Fibroblast of the aortic adventitia (primary cell): ENCODE results near the gene ST3GAL3. TPM values are rescaled to one million over a fixed set of nuclear protein-coding genes. Genes with fewer than 3 reads are reported as not detected.
"Not testable (repeated sequence)": the region's sequence is repeated elsewhere in the genome, so short reads cannot be mapped to it uniquely, and the experiment has no call there.

ENCODE experiments used
- DNase-seq: peaks from one replicate; pipeline ENCODE4 v3.0.0-alpha.2; 2010; ENCODE audit warnings: low read depth
- H3K4me3 ChIP-seq: 2 replicates; pipeline ENCODE4 v1.5.1; 2011; ENCODE audit warnings: low read depth, mild to moderate bottlenecking, control low read depth, low read length, moderate library complexity
- CTCF ChIP-seq: IDR thresholded peaks from 2 replicates; pipeline ENCODE4 v1.5.1; 2011; ENCODE audit warnings: mild to moderate bottlenecking, low read length, control low read depth, inconsistent platforms; ENCODE audit not compliant: insufficient read depth
- total RNA-seq: library from RNA; depleted of rRNA; stranded (reverse); fragments of >200 nt; gene quantifications from 2 replicates; pipeline ENCODE4 v1.2.3, GENCODE V29; 2012; ENCODE audit warnings: low replicate concordance

The ST3GAL3 gene
- total RNA-seq, 1 donor: 24.0 TPM

DNA sequence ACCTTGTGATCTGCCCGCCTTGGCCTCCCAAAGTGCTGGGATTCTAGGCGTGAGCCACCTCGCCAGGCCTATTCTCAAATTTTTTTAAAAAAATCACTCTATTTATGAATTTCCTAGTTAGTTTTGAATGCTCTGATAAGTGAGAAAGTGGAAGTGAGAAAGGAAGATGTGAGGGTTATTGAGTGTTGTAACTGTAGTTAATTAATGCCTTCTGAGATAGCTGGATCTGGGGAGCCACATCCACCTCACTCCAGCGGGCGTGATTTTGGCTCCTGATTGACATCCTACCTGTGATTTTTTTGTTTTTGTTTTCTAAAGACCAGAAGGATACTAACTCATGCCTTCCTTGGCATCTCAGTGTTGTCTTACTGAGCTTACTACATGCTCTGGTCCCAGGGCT is 65.6 kb downstream of the ST3GAL3 start:
- no peak overlapping the region for H3K4me3 ChIP-seq
- no peak for DNase-seq
- TF ChIP-seq CTCF: no peak

DNA sequence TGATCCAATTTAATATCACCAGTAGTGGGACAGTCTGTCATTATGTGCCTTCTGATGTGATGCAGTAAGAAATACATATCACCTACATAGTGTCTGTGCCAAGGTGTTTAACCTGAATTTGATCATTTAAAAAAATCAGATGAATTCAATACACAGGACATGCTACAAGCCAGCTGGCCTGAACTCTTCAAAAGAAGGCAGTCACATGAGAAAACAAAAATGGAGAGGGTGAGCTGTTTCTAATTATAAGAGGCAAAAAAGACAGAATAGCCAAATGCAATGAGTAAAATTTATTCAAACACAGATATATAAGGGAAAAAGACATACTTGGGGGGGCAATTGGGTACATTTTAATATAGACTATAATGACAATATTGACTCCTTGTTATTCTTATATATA is 66.5 kb downstream of the ST3GAL3 start:
- TF ChIP-seq CTCF: no peak
- DNase-seq: no peak
- H3K4me3 ChIP-seq: no peak overlapping the region

- peak; percentile 82 for DNase-seq
- no peak for TF ChIP-seq CTCF
- H3K4me3 ChIP-seq: no peak overlapping the region
Observed at GRCh38 chr1:43774359-43774758, 67.0 kb downstream of the ST3GAL3 start.

DNA sequence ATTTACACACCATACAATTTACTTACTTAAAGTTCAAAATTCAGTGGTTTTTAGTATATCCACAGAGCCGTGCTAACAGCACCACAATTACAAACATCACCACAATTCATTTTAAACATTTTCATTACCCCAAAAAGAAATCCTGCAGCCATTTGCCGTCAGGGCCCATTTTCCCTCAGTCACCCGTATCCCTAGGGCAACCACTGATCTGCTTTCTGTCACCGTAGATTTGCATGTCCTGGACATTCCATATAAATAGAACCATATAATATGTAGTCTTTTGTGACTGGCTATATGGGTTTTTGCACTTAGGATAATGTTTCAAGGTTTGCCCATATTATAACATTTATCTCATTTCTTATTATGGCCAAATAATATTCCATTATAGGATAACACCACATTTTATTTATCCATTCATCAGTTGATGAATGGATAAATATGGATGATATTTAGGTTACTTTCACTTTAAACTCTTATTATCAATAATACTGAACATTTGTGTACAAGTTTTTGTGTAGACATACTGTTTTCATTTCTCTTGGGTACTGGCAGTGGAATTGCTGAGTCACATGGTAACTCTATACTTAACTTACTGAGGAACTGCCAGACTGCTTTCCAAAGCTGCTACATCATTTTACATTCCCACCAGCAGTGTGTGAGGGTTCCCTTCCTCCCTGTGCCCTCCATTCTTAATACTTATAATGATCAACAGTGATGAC is 68.9 kb downstream of the ST3GAL3 start:
- peak; percentile 78 for DNase-seq
- no peak overlapping the region for H3K4me3 ChIP-seq
- no peak for TF ChIP-seq CTCF

DNA sequence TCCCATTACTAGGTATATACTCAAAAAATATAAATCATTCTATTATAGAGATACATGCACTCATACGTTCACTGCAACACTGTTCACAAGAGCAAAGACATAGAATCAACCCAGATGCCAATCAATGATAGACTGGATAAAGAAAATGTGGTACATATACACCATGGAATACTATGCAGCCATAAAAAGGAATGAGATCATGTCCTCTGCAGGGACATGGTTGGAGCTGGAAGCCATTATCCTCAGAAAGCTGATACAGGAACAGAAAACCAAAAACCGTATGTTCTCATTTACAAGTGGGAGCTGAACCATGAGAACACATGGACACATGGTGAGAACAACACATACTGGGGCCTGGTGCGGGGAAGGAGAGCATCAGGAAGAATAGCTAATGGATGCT is 70.6 kb downstream of the ST3GAL3 start:
- DNase-seq, H3K4me3 ChIP-seq: not testable (repeated sequence)

- TF ChIP-seq CTCF: no peak
- H3K4me3 ChIP-seq: no peak overlapping the region
- no peak for DNase-seq
Observed at GRCh38 chr1:43779266-43779665, 71.9 kb downstream of the ST3GAL3 start.

GRCh38 chr1:43779805-43780403 is 72.6 kb downstream of the ST3GAL3 start:
- no peak for DNase-seq
- no peak overlapping the region for H3K4me3 ChIP-seq
- TF ChIP-seq CTCF: no peak
